NCI-H2029 treated with DMSO at 0.1 percent for 48 hours (cell line): ENCODE measurements around the gene HYAL1.
"Not testable (repeated sequence)": the region's sequence is repeated elsewhere in the genome, so short reads cannot be mapped to it uniquely, and the experiment has no call there.

Experiments used
- DNase-seq: peaks from one replicate; lab custom pipeline; 2025; lab: John Stamatoyannopoulos, UW

HYAL1 gene

DNA sequence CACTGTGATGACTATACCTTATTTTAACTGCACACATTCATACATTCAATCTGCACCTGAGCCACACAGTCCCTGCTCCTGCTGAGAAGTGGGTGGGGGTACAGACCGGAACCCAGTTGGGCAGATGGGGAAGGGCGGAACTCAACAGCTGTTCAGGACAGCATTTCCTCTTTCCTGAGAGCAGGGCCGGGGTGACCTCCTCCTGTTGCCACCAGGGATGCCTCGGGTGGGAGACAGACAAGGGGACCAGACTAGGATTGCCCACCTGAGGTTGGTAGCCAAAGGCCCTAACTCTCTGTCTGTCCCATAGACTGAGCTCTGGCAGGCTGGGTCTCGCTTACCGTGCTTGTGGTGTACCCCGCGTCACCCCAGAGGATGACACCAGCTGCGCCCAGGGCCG is 15.2 kb upstream of the HYAL1 start:
- DNase-seq, result no peak

- DNase-seq, result no peak
Measured at GRCh38 chr3:50318163-50318562, 14.8 kb upstream of the HYAL1 start.

DNA sequence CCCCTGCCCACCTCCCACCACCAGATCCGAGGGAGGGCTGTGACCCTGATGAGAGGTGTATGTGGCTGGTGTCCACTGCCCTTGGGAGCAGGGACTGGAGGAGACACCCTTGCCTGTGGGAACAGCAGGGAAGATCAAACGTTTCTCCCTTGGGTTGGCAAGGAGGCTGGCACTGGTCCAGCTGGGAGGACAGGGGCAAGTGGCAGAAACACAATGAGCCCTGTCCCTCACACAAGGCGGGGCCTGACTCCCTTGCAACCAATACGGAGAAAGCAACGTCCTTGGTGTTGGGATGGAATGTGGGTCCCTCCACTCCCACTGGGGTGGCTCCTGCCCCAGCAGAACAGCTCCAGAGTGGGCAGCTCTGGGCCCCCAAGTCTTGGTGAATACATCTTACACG is 13.9 kb upstream of the HYAL1 start:
- no peak for DNase-seq

DNA sequence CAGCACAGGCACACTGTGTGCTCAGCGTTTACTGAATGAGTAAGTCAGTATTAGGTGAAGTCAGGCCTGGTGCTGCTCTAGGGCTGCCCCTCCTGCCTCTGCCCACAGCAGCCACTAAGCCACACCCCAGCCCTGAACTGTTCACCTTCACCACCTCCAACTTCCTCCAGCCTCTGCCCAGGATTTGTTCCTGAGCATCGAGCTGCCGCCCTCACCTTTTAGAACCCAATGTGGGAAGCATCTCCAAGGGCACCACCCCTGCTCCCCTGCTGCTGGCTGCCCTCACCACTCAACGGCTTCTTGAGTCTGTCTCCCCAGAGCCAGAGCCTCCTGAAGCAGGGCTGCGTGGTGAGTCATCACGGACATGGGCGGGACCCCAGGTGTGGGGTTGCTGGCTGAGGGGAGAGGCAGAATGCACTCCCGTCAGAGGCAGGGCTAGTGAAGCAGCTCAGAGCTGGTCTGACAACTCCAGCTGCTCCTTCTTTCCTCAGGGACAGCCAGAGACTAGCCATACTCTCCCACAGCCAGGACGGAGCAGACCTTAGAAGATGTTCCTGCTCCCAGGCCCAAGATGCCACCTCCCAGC is 13.4 kb upstream of the HYAL1 start:
- DNase-seq, result no peak

DNA sequence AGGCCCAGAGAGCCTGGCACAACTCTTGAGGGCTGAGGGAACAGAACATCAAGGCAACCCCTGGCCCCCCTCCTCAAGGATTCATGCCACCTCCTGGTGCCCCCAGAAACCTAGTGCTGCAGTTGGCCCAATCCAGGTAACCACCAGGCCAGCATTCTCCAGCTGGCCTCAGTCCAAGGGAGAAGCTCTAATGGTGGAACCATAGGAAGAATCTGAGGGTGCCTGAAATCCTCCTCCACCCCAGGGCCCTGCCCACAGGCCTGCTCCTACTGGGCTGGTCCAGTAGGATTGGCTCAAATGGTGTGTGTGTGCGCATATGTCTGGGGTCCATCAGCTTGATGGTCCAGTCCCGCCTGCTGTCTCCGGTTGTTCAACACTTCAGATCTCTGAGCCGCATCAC is 11.4 kb upstream of the HYAL1 start:
- no peak for DNase-seq

GRCh38 chr3:50314342-50314741 is 11.0 kb upstream of the HYAL1 start:
- DNase-seq, result no peak

- DNase-seq, result not testable (repeated sequence)
Measured at GRCh38 chr3:50312041-50312440, 8.7 kb upstream of the HYAL1 start.

- DNase-seq, result no peak
Measured at GRCh38 chr3:50304601-50305000, 1.2 kb upstream of the HYAL1 start.

GRCh38 chr3:50302095-50303012 is 1.0 kb downstream of the HYAL1 start:
- DNase-seq, result no peak

DNA sequence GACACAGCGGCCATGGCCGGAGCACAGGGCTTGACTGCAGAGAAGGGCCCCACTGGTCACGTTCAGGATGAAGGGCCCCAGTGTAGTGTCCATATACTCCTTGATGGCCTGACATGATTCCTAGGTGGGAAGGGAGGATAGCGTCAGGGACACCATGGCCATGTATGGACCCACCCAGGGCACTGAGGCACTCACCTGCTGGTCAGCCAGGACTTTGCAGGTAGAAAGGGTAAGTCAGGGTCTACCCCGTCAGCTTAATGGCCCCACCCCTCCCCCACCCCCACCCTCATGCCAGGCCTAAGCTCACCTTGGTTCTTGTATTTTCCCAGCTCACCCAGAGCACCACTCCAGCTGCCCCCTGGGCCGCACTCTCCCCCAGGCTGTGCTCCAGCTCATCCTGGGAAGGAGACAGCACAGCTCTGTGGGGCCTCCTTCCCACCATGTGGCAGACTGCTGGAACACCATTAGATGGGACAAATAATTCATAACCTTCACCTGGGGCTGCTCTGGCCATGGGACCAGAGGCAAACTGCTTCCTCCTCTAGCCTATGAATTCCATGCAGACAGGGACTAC is 2.6 kb downstream of the HYAL1 start:
- DNase-seq, result no peak

GRCh38 chr3:50299929-50300680 is 3.3 kb downstream of the HYAL1 start:
- no peak for DNase-seq

DNA sequence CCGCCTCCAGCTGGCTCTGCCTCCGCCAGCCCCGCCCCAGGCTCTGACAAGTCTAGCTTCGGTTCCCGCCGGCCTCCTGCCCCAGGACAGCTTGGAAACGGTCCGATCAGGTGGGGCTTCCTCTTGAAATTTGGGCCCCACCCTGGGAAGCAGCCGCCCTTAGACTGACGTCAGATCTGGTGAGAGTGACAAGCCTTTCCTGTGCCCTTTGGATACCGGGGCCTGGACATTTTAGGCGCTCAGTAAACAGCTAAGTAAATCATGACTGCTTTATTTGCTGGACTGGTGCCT is 3.8 kb downstream of the HYAL1 start:
- no peak for DNase-seq

DNA sequence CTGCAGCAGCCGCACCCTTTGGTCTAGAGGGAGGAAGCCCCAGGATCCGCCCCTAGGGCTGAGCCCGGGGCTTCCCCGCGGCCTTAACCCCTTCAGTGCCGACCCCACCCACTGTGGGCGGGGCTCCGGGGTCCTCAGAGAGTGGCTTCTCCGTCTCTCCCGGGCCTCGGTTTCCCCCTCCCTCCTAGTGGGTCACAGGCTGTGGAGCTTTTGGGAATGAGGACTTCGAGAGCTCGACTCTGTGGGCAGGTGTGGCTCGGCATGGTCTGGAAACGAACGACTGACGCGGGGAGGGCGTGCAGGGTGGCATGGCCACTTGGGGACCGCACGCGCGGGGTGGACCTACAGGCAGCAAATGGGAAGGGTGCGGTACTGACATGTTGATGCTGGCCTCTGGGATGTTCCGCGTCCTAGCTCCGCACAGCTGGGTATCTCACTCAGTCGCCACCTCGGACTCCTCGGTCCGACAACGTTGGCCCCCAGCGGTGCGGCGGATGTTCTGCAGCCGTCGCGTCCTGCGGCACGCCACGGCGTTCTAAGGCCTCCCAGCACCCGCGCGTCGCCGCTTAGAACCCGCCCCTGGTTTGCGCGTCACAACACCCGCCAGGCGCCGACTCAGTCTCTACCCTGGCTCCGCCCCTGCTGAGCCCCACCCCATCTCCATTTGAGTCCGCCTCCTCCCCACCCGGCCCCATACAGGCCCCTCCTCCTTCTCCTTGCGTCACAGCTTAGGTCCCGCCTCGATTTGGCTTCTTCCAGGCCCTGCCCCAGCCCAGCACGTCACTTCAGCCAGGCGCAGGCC is 4.3 kb downstream of the HYAL1 start, which contains the start of the genes HYAL3 and NAA80:
Gene HYAL3 (minus strand): TSS at position 570 of the 802 bp plus-strand sequence. CDS start 3,803 bp downstream, outside the sequence.
Gene NAA80 (minus strand): TSS at position 570 of the 802 bp plus-strand sequence. CDS start 1,942 bp downstream, outside the sequence.
- peak; percentile 74 for DNase-seq

GRCh38 chr3:50297896-50298725 is 5.3 kb downstream of the HYAL1 start:
- no peak for DNase-seq

DNA sequence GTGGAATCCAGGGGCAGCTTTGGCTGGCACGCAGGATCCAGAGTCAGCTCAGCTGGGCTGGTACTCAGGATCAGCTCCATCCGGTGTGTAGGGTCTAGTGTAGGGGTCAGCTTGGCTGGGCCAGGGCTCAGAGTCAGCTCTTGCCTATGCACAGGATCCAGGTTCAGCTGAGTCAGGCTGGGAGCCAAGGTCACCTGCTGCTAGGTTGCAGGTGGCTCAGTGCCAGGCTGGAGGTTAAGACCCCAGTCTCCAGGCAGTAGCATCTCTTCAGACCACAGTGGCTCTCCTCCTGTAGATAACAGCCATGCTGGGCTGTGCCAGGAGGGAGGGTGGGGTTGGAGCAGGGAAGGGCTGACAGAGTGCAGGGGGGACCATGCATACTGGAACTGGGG is 6.0 kb downstream of the HYAL1 start:
- DNase-seq, result no peak

- DNase-seq, result no peak
Measured at GRCh38 chr3:50296721-50297383, 6.5 kb downstream of the HYAL1 start.

GRCh38 chr3:50295553-50296431 is 7.6 kb downstream of the HYAL1 start:
- DNase-seq, result no peak

- DNase-seq, result no peak
Measured at GRCh38 chr3:50294492-50295403, 8.6 kb downstream of the HYAL1 start.
